ENCODE data around the gene ITGAL.

DNA sequence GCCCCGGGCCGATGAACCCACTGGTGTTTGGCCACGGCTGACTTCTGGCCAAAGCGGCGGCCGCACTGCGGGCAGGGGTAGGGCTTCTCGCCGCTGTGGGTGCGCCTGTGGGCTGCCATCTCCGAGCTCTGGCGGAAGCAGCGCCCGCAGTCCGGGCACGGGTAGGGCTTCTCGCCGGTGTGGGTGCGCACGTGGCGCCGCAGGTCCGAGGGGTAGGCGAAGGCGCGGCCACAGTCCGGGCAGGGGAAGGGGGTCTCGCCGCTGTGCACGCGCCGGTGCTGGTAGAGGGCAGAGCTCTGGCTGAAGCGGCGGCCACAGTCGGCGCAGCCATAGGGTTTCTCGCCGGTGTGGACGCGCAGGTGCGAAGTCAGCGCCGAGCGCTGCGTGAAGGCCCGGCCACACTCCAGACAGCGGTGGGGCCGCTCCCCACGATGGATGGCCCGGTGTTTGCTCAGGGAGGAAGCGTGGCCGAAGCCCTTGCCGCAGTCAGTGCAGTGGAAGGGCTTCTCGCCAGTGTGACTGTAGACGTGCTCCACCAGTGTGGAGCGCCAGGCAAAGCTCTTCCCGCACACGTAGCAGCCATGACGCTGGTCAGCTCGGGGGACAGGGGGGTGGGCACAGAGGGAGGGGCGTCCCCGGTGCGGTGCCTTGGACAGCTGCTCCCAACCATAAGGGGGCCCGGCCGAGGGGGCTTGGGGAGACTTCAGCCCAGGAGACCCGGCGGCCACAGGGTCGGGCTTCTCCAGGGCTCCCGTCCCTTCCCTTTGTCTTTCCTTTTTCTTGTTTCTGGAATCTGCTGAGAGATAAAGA lies 83.0 kb downstream of the ITGAL start:
- TF ChIP-seq, protein P1, sequence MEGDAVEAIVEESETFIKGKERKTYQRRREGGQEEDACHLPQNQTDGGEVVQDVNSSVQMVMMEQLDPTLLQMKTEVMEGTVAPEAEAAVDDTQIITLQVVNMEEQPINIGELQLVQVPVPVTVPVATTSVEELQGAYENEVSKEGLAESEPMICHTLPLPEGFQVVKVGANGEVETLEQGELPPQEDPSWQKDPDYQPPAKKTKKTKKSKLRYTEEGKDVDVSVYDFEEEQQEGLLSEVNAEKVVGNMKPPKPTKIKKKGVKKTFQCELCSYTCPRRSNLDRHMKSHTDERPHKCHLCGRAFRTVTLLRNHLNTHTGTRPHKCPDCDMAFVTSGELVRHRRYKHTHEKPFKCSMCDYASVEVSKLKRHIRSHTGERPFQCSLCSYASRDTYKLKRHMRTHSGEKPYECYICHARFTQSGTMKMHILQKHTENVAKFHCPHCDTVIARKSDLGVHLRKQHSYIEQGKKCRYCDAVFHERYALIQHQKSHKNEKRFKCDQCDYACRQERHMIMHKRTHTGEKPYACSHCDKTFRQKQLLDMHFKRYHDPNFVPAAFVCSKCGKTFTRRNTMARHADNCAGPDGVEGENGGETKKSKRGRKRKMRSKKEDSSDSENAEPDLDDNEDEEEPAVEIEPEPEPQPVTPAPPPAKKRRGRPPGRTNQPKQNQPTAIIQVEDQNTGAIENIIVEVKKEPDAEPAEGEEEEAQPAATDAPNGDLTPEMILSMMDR (IDR thresholded peaks at IDR 0.05) = no peak
- TF ChIP-seq POLR2A (IDR thresholded peaks at IDR 0.05) (no peak), EP300 (IDR thresholded peaks at IDR 0.05; ENCODE audit: low read depth) (no peak)

Data from transverse colon (tissue), 3 donors.